GM23338 (cell line): ENCODE data around the gene TNFAIP3. TPM values are rescaled to one million over a fixed set of nuclear protein-coding genes. Genes with fewer than 3 reads are reported as not detected.

ENCODE experiments used
- ATAC-seq: fragments of 200-7000 bp; cut with Tn5 transposase; 3 replicates; pipeline ENCODE4 v1.9.1; 2020
- DNase-seq: peaks from one replicate; pipeline ENCODE4 v3.0.0-alpha.2; 2015; ENCODE audit warnings: low spot score
- H2AFZ ChIP-seq: fragments of 200-600 bp; sonication (generic); 2 replicates; pipeline ENCODE4 v1.8.0; 2016; ENCODE audit warnings: antibody characterized with exemption, mild to moderate bottlenecking, moderate library complexity
- H3F3A ChIP-seq: fragments of 200-600 bp; sonication (generic); replicated peaks from 2 replicates; pipeline ENCODE4 v1.8.0; 2017; ENCODE audit warnings: antibody characterized with exemption, mixed run types, low read depth
- H3K27ac ChIP-seq: fragments of 200-600 bp; sonication (generic); 2 replicates; pipeline ENCODE4 v1.6.1; 2016; ENCODE audit warnings: low read depth
- H3K27me3 ChIP-seq: fragments of 200-600 bp; sonication (generic); 2 replicates; pipeline ENCODE4 v1.8.0; 2016; ENCODE audit warnings: mild to moderate bottlenecking, mixed run types, moderate library complexity; ENCODE audit not compliant: insufficient read depth
- H3K36me3 ChIP-seq: fragments of 200-600 bp; sonication (generic); 2 replicates; pipeline ENCODE4 v1.8.0; 2016; ENCODE audit warnings: mild to moderate bottlenecking; ENCODE audit not compliant: insufficient read depth
- H3K4me1 ChIP-seq: fragments of 200-600 bp; sonication (generic); 2 replicates; pipeline ENCODE4 v1.8.0; 2016; ENCODE audit warnings: mild to moderate bottlenecking, moderate library complexity; ENCODE audit not compliant: insufficient read depth
- H3K4me2 ChIP-seq: fragments of 200-600 bp; sonication (generic); 2 replicates; pipeline ENCODE4 v1.7.1; 2017; ENCODE audit warnings: mixed run types
- H3K4me3 ChIP-seq: fragments of 200-600 bp; sonication (generic); 2 replicates; pipeline ENCODE4 v1.6.1; 2016; ENCODE audit warnings: mixed run types
- H3K79me2 ChIP-seq: fragments of 200-600 bp; sonication (generic); replicated peaks from 2 replicates; pipeline ENCODE4 v1.8.0; 2017; ENCODE audit warnings: mild to moderate bottlenecking; ENCODE audit not compliant: insufficient read depth
- H3K9me2 ChIP-seq: fragments of 200-600 bp; sonication (generic); 2 replicates; pipeline ENCODE4 v1.8.0; 2017; ENCODE audit not compliant: insufficient read depth
- H4K20me1 ChIP-seq: fragments of 200-600 bp; sonication (generic); replicated peaks from 2 replicates; pipeline ENCODE4 v1.8.0; 2017; ENCODE audit warnings: mild to moderate bottlenecking; ENCODE audit not compliant: insufficient read depth
- H3K27ac Mint-ChIP-seq: 2 replicates; pipeline ENCODE4 v1.8.0; 2020; ENCODE audit warnings: inconsistent platforms, mild to moderate bottlenecking, moderate library complexity, mixed read lengths
- H3K27me3 Mint-ChIP-seq: 3 replicates; pipeline ENCODE4 v1.8.0; 2022; ENCODE audit warnings: low read depth, mild to moderate bottlenecking, moderate library complexity, mixed read lengths, inconsistent platforms; ENCODE audit not compliant: insufficient read depth, poor library complexity
- H3K36me3 Mint-ChIP-seq: 3 replicates; pipeline ENCODE4 v1.8.0; 2021; ENCODE audit warnings: low read depth, mild to moderate bottlenecking, inconsistent platforms, moderate library complexity, mixed read lengths
- H3K4me1 Mint-ChIP-seq: 3 replicates; pipeline ENCODE4 v1.8.0; 2020; ENCODE audit warnings: mild to moderate bottlenecking, inconsistent platforms, mixed read lengths
- H3K4me3 Mint-ChIP-seq: 3 replicates; pipeline ENCODE4 v1.8.0; 2021; ENCODE audit warnings: moderate library complexity, mild to moderate bottlenecking, inconsistent platforms, mixed read lengths
- H3K9me3 Mint-ChIP-seq: 3 replicates; pipeline ENCODE4 v1.8.0; 2020; ENCODE audit warnings: moderate library complexity, mild to moderate bottlenecking, inconsistent platforms, mixed read lengths
- CREB1 ChIP-seq: fragments of 250-450 bp; sonication (Bioruptor Pico); IDR thresholded peaks from 2 replicates; pipeline ENCODE4 v1.5.0; 2020; ENCODE audit warnings: low read depth, mild to moderate bottlenecking, moderate library complexity
- CTCF ChIP-seq, 2 experiments: fragments of 200-600 bp in 1 of 2; sonication (generic) in 1 of 2; conservative IDR thresholded peaks; 2 replicates each; pipeline versions ENCODE4 v1.5.1 to v1.6.1; 2016 to 2017; ENCODE audit warnings: antibody characterized with exemption in 2 of 2, low read depth in 2 of 2, mild to moderate bottlenecking in 2 of 2, moderate library complexity in 1 of 2
- ETS1 ChIP-seq: IDR thresholded peaks from 2 replicates; pipeline ENCODE4 v1.6.1; 2016; ENCODE audit warnings: antibody characterized with exemption
- EZH2 ChIP-seq: fragments of 200-600 bp; sonication (generic); IDR thresholded peaks from one replicate; pipeline ENCODE4 v1.8.0; 2017; ENCODE audit warnings: antibody characterized with exemption, mild to moderate bottlenecking, low read depth; ENCODE audit not compliant: unreplicated experiment
- EZH2phosphoT487 ChIP-seq: fragments of 200-600 bp; sonication (generic); IDR thresholded peaks from one replicate; pipeline ENCODE4 v1.8.1; 2018; ENCODE audit warnings: antibody characterized with exemption; ENCODE audit not compliant: unreplicated experiment
- JUNB ChIP-seq: IDR thresholded peaks from one replicate; pipeline ENCODE4 v1.6.1; 2016; ENCODE audit warnings: antibody characterized with exemption; ENCODE audit not compliant: unreplicated experiment
- NANOG ChIP-seq: IDR thresholded peaks from 2 replicates; pipeline ENCODE4 v1.6.1; 2016; ENCODE audit warnings: antibody characterized with exemption, borderline replicate concordance
- POLR2AphosphoS5 ChIP-seq: IDR thresholded peaks from 2 replicates; pipeline ENCODE4 v1.6.1; 2016; ENCODE audit warnings: antibody characterized with exemption, low read depth
- REST ChIP-seq: IDR thresholded peaks from one replicate; pipeline ENCODE4 v1.6.1; 2018; ENCODE audit warnings: antibody characterized with exemption; ENCODE audit not compliant: unreplicated experiment
- STAT1 ChIP-seq: IDR thresholded peaks from one replicate; pipeline ENCODE4 v1.6.1; 2016; ENCODE audit warnings: antibody characterized with exemption; ENCODE audit not compliant: unreplicated experiment
- ZNF114 ChIP-seq: fragments of 250-450 bp; sonication (Bioruptor Pico); IDR thresholded peaks from 2 replicates; pipeline ENCODE4 v1.5.0; 2020; ENCODE audit warnings: mild to moderate bottlenecking, moderate library complexity
- ZNF331 ChIP-seq: fragments of 250-450 bp; sonication (Bioruptor Pico); IDR thresholded peaks from 2 replicates; pipeline ENCODE4 v1.5.0; 2020; ENCODE audit warnings: low read depth, mild to moderate bottlenecking, moderate library complexity
- ZNF462 ChIP-seq: fragments of 250-450 bp; sonication (Bioruptor Pico); IDR thresholded peaks from 2 replicates; pipeline ENCODE4 v1.5.0; 2020; ENCODE audit warnings: mild to moderate bottlenecking, moderate library complexity
- polyA plus RNA-seq: library from polyadenylated mRNA; unstranded; fragments of >200 nt; fragmentation: Nextera tagmentation; extraction: Ambion mirVana; gene quantifications from 2 replicates; pipeline ENCODE4 v1.2.1, GENCODE V29; 2016
- total RNA-seq: library from RNA; depleted of rRNA; stranded (reverse); fragments of >200 nt; shearing (Covaris generic); gene quantifications from 2 replicates; pipeline ENCODE4 v1.2.3, GENCODE V29; 2014

The TNFAIP3 gene
- total and polyA plus RNA-seq, 2 experiments from 2014 or later, result 2.1 to 2.3 TPM

- Mint-ChIP-seq H3K27ac (no peak overlapping the region), H3K36me3 (no peaks in the 10 kb centered on the region), H3K4me1 (no peaks in the 10 kb centered on the region), H3K27me3 (no peaks in the 10 kb centered on the region), H3K4me3 (no peak overlapping the region), H3K9me3 (no peaks in the 10 kb centered on the region)
- H3K4me2 ChIP-seq, result no peak overlapping the region
- no peaks in the 10 kb centered on the region for H4K20me1 ChIP-seq
- no peak for TF ChIP-seq EZH2phosphoT487
- TF ChIP-seq ZNF331 (CRISPR knock-in tag), result no peak
- no peak for TF ChIP-seq REST
- TF ChIP-seq STAT1, result no peak
- TF ChIP-seq JUNB, result no peak
- no peak for TF ChIP-seq EZH2
- TF ChIP-seq ZNF114 (CRISPR knock-in tag), result no peak
- TF ChIP-seq POLR2AphosphoS5, result no peak
- no peak for TF ChIP-seq NANOG
- no peak for TF ChIP-seq CREB1 (CRISPR knock-in tag)
- TF ChIP-seq ZNF462 (CRISPR knock-in tag), result no peak
- no peak for TF ChIP-seq CTCF (conservative IDR thresholded peaks at IDR 0.05; ENCODE audit: low read depth in 2 of 2)
- no peak for TF ChIP-seq ETS1
- H3K27me3 ChIP-seq, result no peaks in the 10 kb centered on the region
- H3K79me2 ChIP-seq, result no peaks in the 10 kb centered on the region
- no peak overlapping the region for H3K4me3 ChIP-seq
- no peaks in the 10 kb centered on the region for H3K36me3 ChIP-seq
- ATAC-seq (no peak), DNase-seq (no peak)
- H3K4me1 ChIP-seq, result no peaks in the 10 kb centered on the region
- no peak overlapping the region for H3K27ac ChIP-seq
- no peaks in the 10 kb centered on the region for H3F3A ChIP-seq
- no peak overlapping the region for H2AFZ ChIP-seq
- H3K9me2 ChIP-seq, result no peaks in the 10 kb centered on the region; the same call in 1 of the 2 replicates
Observed at GRCh38 chr6:137824896-137825295, 42.2 kb upstream of the TNFAIP3 start.
